ENCODE results near the gene PLXDC1. TPM values are rescaled to one million over a fixed set of nuclear protein-coding genes. Genes with fewer than 3 reads are reported as not detected.

PLXDC1 gene
- total RNA-seq, 2 experiments from 2014 or later: 1.7 to 2.4 TPM

- CTCF ChIA-PET: interaction anchor here (1.0 to 3.9 kb wide), 6 partner anchors 10 to 382 kb away, joined by 3 to 23 read pairs (median 10); no protein-coding TSS in a partner anchor
- DNase-seq: no peak
- intact Hi-C loops (cut with micrococcal nuclease): no loop called here
- no peak for ATAC-seq
- no peaks in the 10 kb centered on the region for H3K36me3 Mint-ChIP-seq (ENCODE audit: low read depth)
- no peak for TF ChIP-seq CTCF (IDR thresholded peaks at IDR 0.05)
- no peak overlapping the region for H3K4me3 Mint-ChIP-seq
- H3K27me3 Mint-ChIP-seq: no peaks in the 10 kb centered on the region
- H3K4me1 Mint-ChIP-seq (ENCODE audit: low read depth): peaks cover 13% of the 10 kb centered on the region
- H3K27ac Mint-ChIP-seq: no peak overlapping the region
- H3K9me3 Mint-ChIP-seq: no peaks in the 10 kb centered on the region
- POLR2A ChIA-PET: interaction anchor here (1.0 to 2.1 kb wide), 2 partner anchors 10 to 56 kb away, joined by 3 to 8 read pairs; partner anchors contain the start of gene RPL19
Observed at GRCh38 chr17:39143552-39144093, 7.8 kb downstream of the PLXDC1 start.

GRCh38 chr17:39141915-39142664 lies 9.3 kb downstream of the PLXDC1 start:
- Mint-ChIP-seq H3K4me3 (no peak overlapping the region), H3K4me1 (ENCODE audit: low read depth) (peaks cover 8% of the 10 kb centered on the region), H3K36me3 (ENCODE audit: low read depth) (no peaks in the 10 kb centered on the region), H3K27ac (no peak overlapping the region), H3K9me3 (no peaks in the 10 kb centered on the region), H3K27me3 (no peaks in the 10 kb centered on the region)
- CTCF ChIA-PET: interaction anchor here (1.6 kb wide), 1 partner anchor 32 kb away, joined by 5 read pairs; no protein-coding TSS in a partner anchor
- intact Hi-C loops (cut with micrococcal nuclease): no loop called here
- TF ChIP-seq CTCF (IDR thresholded peaks at IDR 0.05): no peak
- DNase-seq: no peak
- POLR2A ChIA-PET: no interaction called here
- no peak for ATAC-seq

- H3K4me1 Mint-ChIP-seq (ENCODE audit: low read depth): peaks cover 8% of the 10 kb centered on the region
- H3K27me3 Mint-ChIP-seq: no peaks in the 10 kb centered on the region
- H3K27ac Mint-ChIP-seq: no peak overlapping the region
- no peak overlapping the region for H3K4me3 Mint-ChIP-seq
- ChIA-PET POLR2A (no interaction called here), CTCF (interaction anchor here (1.6 kb wide), 1 partner anchor 33 kb away, joined by 5 read pairs; no protein-coding TSS in a partner anchor)
- no peak for TF ChIP-seq CTCF (IDR thresholded peaks at IDR 0.05)
- no peak for DNase-seq
- intact Hi-C loops (cut with micrococcal nuclease): no loop called here
- no peak for ATAC-seq
- H3K9me3 Mint-ChIP-seq: no peaks in the 10 kb centered on the region
- H3K36me3 Mint-ChIP-seq (ENCODE audit: low read depth): no peaks in the 10 kb centered on the region
Observed at GRCh38 chr17:39141294-39141693, 10.1 kb downstream of the PLXDC1 start.

GRCh38 chr17:39139561-39139960 lies 11.9 kb downstream of the PLXDC1 start:
- DNase-seq (no peak), ATAC-seq (no peak)
- Mint-ChIP-seq H3K4me3 (no peak overlapping the region), H3K27me3 (no peaks in the 10 kb centered on the region), H3K36me3 (ENCODE audit: low read depth) (no peaks in the 10 kb centered on the region), H3K9me3 (no peaks in the 10 kb centered on the region), H3K4me1 (ENCODE audit: low read depth) (peaks cover 3% of the 10 kb centered on the region), H3K27ac (no peak overlapping the region)
- intact Hi-C loops (cut with micrococcal nuclease): no loop called here
- CTCF ChIA-PET: interaction anchor here (0.7 to 2.1 kb wide), 2 partner anchors 35 to 156 kb away, joined by 3 to 9 read pairs; no protein-coding TSS in a partner anchor
- TF ChIP-seq CTCF (IDR thresholded peaks at IDR 0.05): no peak
- POLR2A ChIA-PET: no interaction called here

GRCh38 chr17:39139161-39139511 lies 12.3 kb downstream of the PLXDC1 start:
- Mint-ChIP-seq H3K4me3 (no peak overlapping the region), H3K27ac (no peak overlapping the region), H3K4me1 (ENCODE audit: low read depth) (no peaks in the 10 kb centered on the region), H3K27me3 (no peaks in the 10 kb centered on the region), H3K9me3 (no peaks in the 10 kb centered on the region), H3K36me3 (ENCODE audit: low read depth) (no peaks in the 10 kb centered on the region)
- ChIA-PET POLR2A (interaction anchor here (0.5 kb wide), 1 partner anchor 156 kb away, joined by 3 read pairs; no protein-coding TSS in a partner anchor), CTCF (interaction anchor here (2.1 kb wide), 1 partner anchor 156 kb away, joined by 9 read pairs; no protein-coding TSS in a partner anchor)
- intact Hi-C loops (cut with micrococcal nuclease): no loop called here
- ATAC-seq: no peak
- no peak for TF ChIP-seq CTCF (IDR thresholded peaks at IDR 0.05)
- DNase-seq: no peak

All from activated CD8-positive, alpha-beta T cell treated with anti-CD3 and anti-CD28 coated beads for 36 hours (primary cell).